Measurements from ENCODE around the gene ERCC2. TPM values are rescaled to one million over a fixed set of nuclear protein-coding genes. Genes with fewer than 3 reads are reported as not detected.

Gene ERCC2
- total RNA-seq, 1 experiment from 2014 or later, result 27.8 TPM

GRCh38 chr19:45407091-45407375 is 36.7 kb upstream of the ERCC2 start:
- Mint-ChIP-seq H3K36me3 (ENCODE audit: insufficient read depth, unreplicated experiment) (peaks cover 28% of the 10 kb centered on the region), H3K27me3 (ENCODE audit: insufficient read depth, unreplicated experiment) (no peaks in the 10 kb centered on the region), H3K27ac (ENCODE audit: low read depth, unreplicated experiment) (no peak overlapping the region), H3K4me1 (ENCODE audit: insufficient read depth, unreplicated experiment) (peaks cover 22% of the 10 kb centered on the region), H3K4me3 (ENCODE audit: unreplicated experiment) (peak overlapping the region; percentile 96), H3K9me3 (ENCODE audit: unreplicated experiment) (no peaks in the 10 kb centered on the region)
- no peak for DNase-seq (ENCODE audit: unreplicated experiment)
- POLR2A ChIA-PET, result interaction anchor here (0.7 to 2.1 kb wide), 7 partner anchors 9 to 170 kb away, joined by 3 to 10 read pairs (median 5); partner anchors contain the start of gene ERCC1
- intact Hi-C loops (cut with micrococcal nuclease), result no loop called here
- no TSS peak for BruUV-seq (replicated peaks)
- no peak for TF ChIP-seq CTCF (IDR thresholded peaks at IDR 0.05; ENCODE audit: unreplicated experiment)
- CTCF ChIA-PET, result interaction anchor here (0.8 to 1.4 kb wide), 2 partner anchors 32 to 79 kb away, joined by 3 to 8 read pairs; no protein-coding TSS in a partner anchor

- H3K27ac Mint-ChIP-seq (ENCODE audit: low read depth, unreplicated experiment), result peak within 1 kb of the TSS; percentile 96
- H3K9me3 Mint-ChIP-seq (ENCODE audit: unreplicated experiment), result no peaks in the 10 kb centered on the region
- ChIA-PET POLR2A (interaction anchor here (0.6 to 2.1 kb wide), 15 partner anchors 10 to 311 kb away, joined by 3 to 11 read pairs (median 5); partner anchors contain the start of gene ERCC1), CTCF (interaction anchor here (0.7 to 1.4 kb wide), 2 partner anchors 13 to 80 kb away, joined by 3 to 8 read pairs; no protein-coding TSS in a partner anchor)
- H3K27me3 Mint-ChIP-seq (ENCODE audit: insufficient read depth, unreplicated experiment), result no peaks in the 10 kb centered on the region
- intact Hi-C loops (cut with micrococcal nuclease), result no loop called here
- no peak for TF ChIP-seq CTCF (IDR thresholded peaks at IDR 0.05; ENCODE audit: unreplicated experiment)
- H3K4me1 Mint-ChIP-seq (ENCODE audit: insufficient read depth, unreplicated experiment), result peaks cover 25% of the 10 kb centered on the region
- no TSS peak for BruUV-seq (replicated peaks)
- peak; percentile 94 for DNase-seq (ENCODE audit: unreplicated experiment)
- H3K4me3 Mint-ChIP-seq (ENCODE audit: unreplicated experiment), result peak within 1 kb of the TSS; percentile 96
- H3K36me3 Mint-ChIP-seq (ENCODE audit: insufficient read depth, unreplicated experiment), result peaks cover 32% of the 10 kb centered on the region
Observed at GRCh38 chr19:45406226-45407090, 36.1 kb upstream of the ERCC2 start, which contains the start of gene POLR1G. Gene POLR1G (plus strand): TSS chr19:45406644. CDS start chr19:45406697, 53 bp downstream.

- intact Hi-C loops (cut with micrococcal nuclease), result loop anchor here (1.0 to 2.0 kb wide), 2 partner anchors 18 to 29 kb away; partner anchors contain the start of gene ERCC1
Observed at GRCh38 chr19:45405435-45406225, 35.3 kb upstream of the ERCC2 start.

More at GRCh38 chr19:45405435-45406225, 35.3 kb upstream of the ERCC2 start:
- Mint-ChIP-seq H3K27me3 (ENCODE audit: insufficient read depth, unreplicated experiment) (no peaks in the 10 kb centered on the region), H3K9me3 (ENCODE audit: unreplicated experiment) (no peaks in the 10 kb centered on the region), H3K27ac (ENCODE audit: low read depth, unreplicated experiment) (peak overlapping the region; percentile 96), H3K4me3 (ENCODE audit: unreplicated experiment) (peak overlapping the region; percentile 96), H3K36me3 (ENCODE audit: insufficient read depth, unreplicated experiment) (peaks cover 24% of the 10 kb centered on the region), H3K4me1 (ENCODE audit: insufficient read depth, unreplicated experiment) (peaks cover 25% of the 10 kb centered on the region)
- TF ChIP-seq CTCF (IDR thresholded peaks at IDR 0.05; ENCODE audit: unreplicated experiment), result no peak
- ChIA-PET CTCF (interaction anchor here (0.7 to 2.7 kb wide), 4 partner anchors 12 to 80 kb away, joined by 3 to 11 read pairs (median 8); partner anchors contain the start of gene FOSB), POLR2A (interaction anchor here (0.6 to 6.6 kb wide), 20 partner anchors 10 to 311 kb away, joined by 3 to 82 read pairs (median 5); partner anchors contain the start of genes ERCC1, FOSB and VASP)
- no TSS peak for BruUV-seq (replicated peaks)
- peak; percentile 96 for DNase-seq (ENCODE audit: unreplicated experiment)

All from MCF 10A (cell line).